ENCODE data around the gene DMAC2.
"Not testable (repeated sequence)": the region's sequence is repeated elsewhere in the genome, so short reads cannot be mapped to it uniquely, and the experiment has no call there.

Gene DMAC2

GRCh38 chr19:41398598-41398997, 41.1 kb downstream of the DMAC2 start:
- no peak for DNase-seq (ENCODE audit: low spot score)

DNA sequence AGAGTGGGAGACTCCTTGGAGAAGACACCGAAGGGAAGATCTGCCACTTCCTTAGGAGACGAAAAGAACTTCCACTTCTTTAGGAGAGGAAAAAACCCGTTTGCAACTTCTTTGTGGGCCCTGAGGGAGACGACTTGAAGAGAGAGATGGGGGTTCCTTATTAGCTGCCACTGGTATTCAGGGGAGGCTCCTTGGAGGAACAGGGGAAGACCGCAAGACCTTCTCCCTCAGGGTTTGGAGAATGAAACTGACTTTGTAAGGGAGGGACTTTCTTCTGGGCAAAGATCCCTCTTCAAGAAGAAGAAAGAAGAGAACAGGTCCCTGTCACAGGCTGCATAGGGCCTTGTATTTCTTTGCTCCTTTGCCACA, 41.7 kb downstream of the DMAC2 start:
- DNase-seq (ENCODE audit: low spot score), result no peak

DNA sequence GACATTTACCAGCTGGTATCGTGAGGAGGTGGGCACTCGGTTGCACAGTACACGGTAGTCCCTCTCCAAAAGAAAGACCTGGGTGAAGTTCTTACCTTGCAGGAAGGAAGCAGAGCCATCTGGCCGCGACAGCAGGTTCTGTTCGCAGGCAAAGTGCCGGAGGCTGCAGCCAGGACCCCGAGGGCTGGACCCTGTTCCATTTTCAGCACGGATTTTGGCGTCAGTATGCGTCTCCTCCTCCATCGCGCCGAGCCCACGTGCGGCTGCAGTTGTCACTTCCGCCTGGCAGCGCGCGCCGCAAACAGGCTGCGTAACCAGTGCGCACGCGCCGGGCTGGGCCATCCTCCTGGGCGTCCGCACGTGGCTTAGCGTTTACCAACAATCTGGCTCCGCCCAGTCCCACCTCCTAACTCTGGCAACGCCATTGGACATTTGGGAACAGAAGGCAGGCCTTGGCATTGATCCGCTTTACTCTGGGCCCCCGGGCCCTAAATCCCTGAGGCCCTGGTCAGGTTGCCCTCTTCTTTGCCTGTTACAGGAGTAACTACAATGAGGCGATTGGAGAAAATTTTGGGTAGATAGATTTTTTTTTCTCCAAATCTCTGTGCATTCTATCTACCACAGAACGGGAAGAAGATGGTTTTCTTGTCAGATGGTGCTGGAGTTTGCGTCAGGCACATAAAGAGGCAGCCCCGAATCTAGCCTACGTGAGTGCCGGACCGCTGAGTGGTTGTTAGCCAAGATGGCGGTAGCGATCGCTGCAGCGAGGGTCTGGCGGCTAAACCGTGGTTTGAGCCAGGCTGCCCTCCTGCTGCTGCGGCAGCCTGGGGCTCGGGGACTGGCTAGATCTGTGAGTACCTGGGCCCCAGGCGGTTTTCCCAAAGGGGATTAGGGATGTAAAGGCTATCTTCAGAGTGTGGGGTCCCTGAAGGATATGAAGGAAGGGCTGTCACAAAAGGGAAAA, 42.3 kb downstream of the DMAC2 start, which contains the start of the genes BCKDHA and EXOSC5:
BCKDHA (plus strand) TSS at position 733 of the 964 bp plus-strand sequence; CDS start at position 743, 10 bp downstream.
EXOSC5 (minus strand) TSS at position 274 of the 964 bp plus-strand sequence; CDS start at position 243, 31 bp downstream.
- DNase-seq (ENCODE audit: low spot score), result peak; percentile 98

- DNase-seq (ENCODE audit: low spot score), result no peak
Observed at GRCh38 chr19:41395355-41395754, 44.4 kb downstream of the DMAC2 start.

- no peak for DNase-seq (ENCODE audit: low spot score)
Observed at GRCh38 chr19:41392775-41393174, 46.9 kb downstream of the DMAC2 start.

GRCh38 chr19:41391618-41392017, 48.1 kb downstream of the DMAC2 start:
- no peak for DNase-seq (ENCODE audit: low spot score)

DNA sequence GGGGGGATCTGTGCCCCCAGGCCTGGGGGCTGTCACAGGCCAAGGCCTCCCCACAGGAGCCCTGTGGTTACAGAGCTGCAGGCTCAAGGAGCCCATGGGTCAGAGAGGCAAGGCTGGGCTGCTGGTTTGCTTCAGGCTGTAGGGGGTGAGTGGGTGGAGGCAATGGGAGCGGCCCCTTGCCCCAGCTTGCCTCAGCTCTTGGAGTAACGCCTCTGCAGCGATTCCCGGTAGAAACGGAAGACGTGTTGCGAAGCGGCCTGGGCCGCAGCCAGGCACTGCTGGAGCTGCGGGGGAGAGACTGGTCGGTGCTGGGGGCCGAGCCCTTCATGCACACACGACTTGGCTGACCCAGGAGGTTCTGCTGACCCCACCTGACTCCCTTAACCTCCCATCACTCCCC, 53.3 kb downstream of the DMAC2 start:
- no peak for DNase-seq (ENCODE audit: low spot score)

DNA sequence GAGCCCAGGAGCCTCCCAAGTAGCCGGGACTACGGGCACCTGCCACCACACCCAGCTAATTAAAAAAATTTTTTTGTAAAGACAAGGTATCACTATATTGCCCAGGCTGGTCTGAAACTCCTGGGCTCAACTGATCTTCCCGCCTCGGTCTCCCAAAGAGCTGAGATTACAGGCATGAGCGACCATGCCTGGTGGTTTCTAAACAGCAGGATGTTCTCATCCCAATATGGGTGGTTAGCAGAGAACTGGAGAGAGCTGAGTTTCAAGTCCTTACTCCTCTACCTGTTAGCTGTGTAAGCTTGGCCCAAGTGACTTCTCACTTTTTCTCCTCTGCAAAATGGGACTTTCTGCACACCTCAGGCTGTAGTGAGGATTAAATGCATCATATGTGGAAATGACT, 55.4 kb downstream of the DMAC2 start:
- no peak for DNase-seq (ENCODE audit: low spot score)

- not testable (repeated sequence) for DNase-seq (ENCODE audit: low spot score)
Observed at GRCh38 chr19:41381536-41381935, 58.2 kb downstream of the DMAC2 start.
